Right atrium auricular region (tissue), 2 donors: ENCODE data around the gene CALN1. TPM values are rescaled to one million over a fixed set of nuclear protein-coding genes. Genes with fewer than 3 reads are reported as not detected.

Source experiments
- DNase-seq: peaks from one replicate; pipeline ENCODE4 v3.0.0-alpha.2; 2019; ENCODE audit warnings: low spot score
- H3K27ac ChIP-seq, 2 donors: fragments of 200-600 bp; sonication (generic); 1 replicate in 1 of 2; 2 replicates in 1 of 2; pipeline ENCODE4 v1.5.1; 2016 to 2019
- H3K27me3 ChIP-seq, 2 donors: fragments of 200-600 bp; sonication (generic); one replicate each; pipeline versions ENCODE4 v1.5.1 to v1.6.0; 2017 to 2019
- H3K36me3 ChIP-seq: fragments of 200-600 bp; sonication (generic); one replicate; pipeline ENCODE4 v1.5.1; 2016
- H3K4me1 ChIP-seq, 2 donors: fragments of 200-600 bp; sonication (generic); one replicate each; pipeline versions ENCODE4 v1.5.1 to v1.6.0; 2017 to 2019
- H3K4me3 ChIP-seq, 2 donors: fragments of 200-600 bp; sonication (generic); 1 replicate in 1 of 2; 2 replicates in 1 of 2; pipeline ENCODE4 v1.5.1; 2017 to 2019; ENCODE audit warnings: mild to moderate bottlenecking in 1 of 2, moderate library complexity in 1 of 2
- H3K9me3 ChIP-seq, 2 donors: fragments of 200-600 bp; sonication (generic); one replicate each; pipeline ENCODE4 v1.5.1; 2019
- total RNA-seq, 2 donors: library from RNA; depleted of rRNA; stranded (reverse); fragments of >200 nt; gene quantifications; one replicate each; pipeline ENCODE4 v1.1.0, GENCODE V29; 2016
- TF ChIP-seq, protein P1 (sequence below), 2 donors: fragments of 200-600 bp; sonication (generic); IDR thresholded peaks; one replicate each; pipeline ENCODE4 v1.5.1; 2019; ENCODE audit warnings: antibody characterized with exemption in 2 of 2

The CALN1 gene
- total RNA-seq, 2 donors from 2014 or later = not detected

DNA sequence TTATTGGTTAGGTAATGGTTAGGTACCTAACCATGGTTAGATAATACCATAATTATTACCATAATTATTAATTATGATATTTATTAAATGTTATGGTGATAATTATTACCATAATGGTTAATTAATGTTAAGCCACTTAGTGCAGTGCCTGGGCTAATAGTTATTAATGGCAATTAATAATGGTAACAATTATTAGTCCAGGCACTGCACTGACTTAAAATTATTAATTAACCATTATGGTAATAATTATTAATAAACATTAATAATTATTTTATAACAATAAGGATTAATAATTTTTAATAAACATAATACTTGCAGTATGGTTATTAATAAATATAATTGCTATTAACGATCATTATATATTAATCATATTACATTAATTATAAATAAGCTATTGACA is 604.0 kb downstream of the CALN1 start:
- no peak for DNase-seq
- Histone ChIP-seq H3K36me3 (no peaks in the 10 kb centered on the region), H3K4me1 (no peaks in the 10 kb centered on the region), H3K4me3 (no peak overlapping the region), H3K27me3 (no peaks in the 10 kb centered on the region), H3K9me3 (peaks cover 0 to 14% of the 10 kb centered on the region in 2 donors), H3K27ac (no peak overlapping the region)
- TF ChIP-seq, protein P1, sequence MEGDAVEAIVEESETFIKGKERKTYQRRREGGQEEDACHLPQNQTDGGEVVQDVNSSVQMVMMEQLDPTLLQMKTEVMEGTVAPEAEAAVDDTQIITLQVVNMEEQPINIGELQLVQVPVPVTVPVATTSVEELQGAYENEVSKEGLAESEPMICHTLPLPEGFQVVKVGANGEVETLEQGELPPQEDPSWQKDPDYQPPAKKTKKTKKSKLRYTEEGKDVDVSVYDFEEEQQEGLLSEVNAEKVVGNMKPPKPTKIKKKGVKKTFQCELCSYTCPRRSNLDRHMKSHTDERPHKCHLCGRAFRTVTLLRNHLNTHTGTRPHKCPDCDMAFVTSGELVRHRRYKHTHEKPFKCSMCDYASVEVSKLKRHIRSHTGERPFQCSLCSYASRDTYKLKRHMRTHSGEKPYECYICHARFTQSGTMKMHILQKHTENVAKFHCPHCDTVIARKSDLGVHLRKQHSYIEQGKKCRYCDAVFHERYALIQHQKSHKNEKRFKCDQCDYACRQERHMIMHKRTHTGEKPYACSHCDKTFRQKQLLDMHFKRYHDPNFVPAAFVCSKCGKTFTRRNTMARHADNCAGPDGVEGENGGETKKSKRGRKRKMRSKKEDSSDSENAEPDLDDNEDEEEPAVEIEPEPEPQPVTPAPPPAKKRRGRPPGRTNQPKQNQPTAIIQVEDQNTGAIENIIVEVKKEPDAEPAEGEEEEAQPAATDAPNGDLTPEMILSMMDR (IDR thresholded peaks at IDR 0.05) = no peak

DNA sequence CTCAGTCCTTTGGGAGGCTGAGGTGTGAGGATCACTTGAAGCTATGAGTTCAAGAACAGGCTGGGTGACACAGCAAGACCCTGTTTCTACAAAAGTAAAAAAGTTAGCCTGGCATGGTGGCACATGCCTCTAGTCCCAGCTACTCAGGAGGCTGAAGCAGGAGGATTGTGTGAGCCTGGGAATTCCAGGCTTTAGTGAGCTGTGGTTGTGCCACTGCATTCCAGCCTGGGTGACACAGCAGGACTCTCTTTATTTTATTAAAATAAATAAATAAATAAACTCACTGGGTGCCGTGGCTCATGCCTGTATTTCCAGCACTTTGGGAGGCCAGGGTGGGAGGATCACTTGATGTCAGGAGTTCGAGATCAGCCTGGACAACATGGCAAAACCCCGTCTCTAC is 607.9 kb downstream of the CALN1 start:
- peaks cover 0 to 14% of the 10 kb centered on the region in 2 donors for H3K9me3 ChIP-seq
- no peak overlapping the region for H3K4me3 ChIP-seq
- no peaks in the 10 kb centered on the region for H3K27me3 ChIP-seq
- H3K4me1 ChIP-seq = no peaks in the 10 kb centered on the region
- TF ChIP-seq, protein P1 (IDR thresholded peaks at IDR 0.05) = no peak
- H3K27ac ChIP-seq = no peak overlapping the region
- H3K36me3 ChIP-seq = no peaks in the 10 kb centered on the region
- DNase-seq = no peak

DNA sequence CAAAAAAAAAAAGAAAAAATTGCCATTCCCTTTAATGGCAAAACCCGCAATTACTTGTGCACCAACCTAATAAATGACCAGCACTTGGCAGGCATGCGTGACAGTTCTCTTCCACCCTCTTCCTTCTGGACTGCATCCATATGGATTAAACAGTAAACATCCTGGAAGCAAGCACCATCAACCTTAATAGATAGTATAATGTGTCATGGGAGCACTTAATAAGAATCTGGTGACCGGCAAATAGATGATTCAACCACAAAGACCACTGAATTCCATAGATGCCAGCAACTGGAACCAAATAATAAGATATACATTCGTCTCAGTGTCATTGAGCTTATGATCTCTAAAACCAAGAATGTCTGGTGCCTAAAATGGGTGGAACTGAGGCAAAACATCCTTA is 610.2 kb downstream of the CALN1 start:
- no peak for DNase-seq

DNA sequence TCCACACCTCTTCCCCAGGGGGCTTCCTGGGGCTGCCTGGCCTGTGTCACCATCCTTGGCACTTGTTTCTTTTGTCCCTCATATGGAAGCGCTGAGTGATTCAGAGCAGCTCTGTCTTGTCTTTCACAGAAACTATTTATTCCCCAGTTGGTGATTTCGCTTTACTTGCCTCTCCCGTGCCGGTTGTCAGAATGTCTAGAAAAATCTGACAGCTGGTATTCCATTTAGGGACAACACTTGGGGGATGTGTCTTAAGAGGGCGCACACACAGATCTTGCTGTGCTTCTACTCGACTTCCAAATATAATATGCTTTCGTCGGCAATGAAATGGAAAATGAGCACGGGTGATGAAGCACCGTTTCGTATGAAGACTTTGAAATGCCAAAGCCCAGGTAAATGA is 611.8 kb downstream of the CALN1 start:
- Histone ChIP-seq H3K4me1 (no peaks in the 10 kb centered on the region), H3K9me3 (no peaks in the 10 kb centered on the region), H3K27me3 (no peaks in the 10 kb centered on the region), H3K4me3 (no peak overlapping the region), H3K36me3 (no peaks in the 10 kb centered on the region), H3K27ac (no peak overlapping the region)
- TF ChIP-seq, protein P1 (IDR thresholded peaks at IDR 0.05) = no peak
- no peak for DNase-seq

More for the DNA sequence above, 610.2 kb downstream of the CALN1 start:
- Histone ChIP-seq H3K4me3 (no peak overlapping the region), H3K36me3 (no peaks in the 10 kb centered on the region), H3K27me3 (no peaks in the 10 kb centered on the region), H3K27ac (no peak overlapping the region), H3K9me3 (peaks cover 0 to 5% of the 10 kb centered on the region in 2 donors), H3K4me1 (no peaks in the 10 kb centered on the region)
- TF ChIP-seq, protein P1 (IDR thresholded peaks at IDR 0.05) = no peak

DNA sequence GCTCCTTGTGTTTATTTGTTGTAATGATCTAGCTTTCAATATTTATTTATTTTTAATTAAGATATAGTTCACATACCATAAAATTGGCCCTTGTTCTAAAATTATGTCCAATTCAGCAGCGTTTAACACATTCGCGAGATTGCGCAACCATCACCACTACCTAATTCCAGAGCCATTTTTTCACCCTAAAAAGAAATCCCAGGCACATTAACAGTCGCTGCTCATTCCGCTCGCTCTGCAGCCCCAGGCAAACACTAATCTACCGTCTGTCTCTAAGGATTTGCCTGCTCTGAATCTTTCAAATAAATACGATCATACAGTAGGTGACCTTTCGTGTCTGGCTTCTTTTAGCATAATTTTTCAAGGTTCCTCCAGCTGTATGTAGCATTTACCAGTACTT is 616.7 kb downstream of the CALN1 start:
- TF ChIP-seq, protein P1 (IDR thresholded peaks at IDR 0.05) = no peak
- Histone ChIP-seq H3K27me3 (no peaks in the 10 kb centered on the region), H3K36me3 (no peaks in the 10 kb centered on the region), H3K4me3 (no peak overlapping the region), H3K9me3 (no peaks in the 10 kb centered on the region), H3K27ac (no peak overlapping the region), H3K4me1 (no peaks in the 10 kb centered on the region)
- no peak for DNase-seq

DNA sequence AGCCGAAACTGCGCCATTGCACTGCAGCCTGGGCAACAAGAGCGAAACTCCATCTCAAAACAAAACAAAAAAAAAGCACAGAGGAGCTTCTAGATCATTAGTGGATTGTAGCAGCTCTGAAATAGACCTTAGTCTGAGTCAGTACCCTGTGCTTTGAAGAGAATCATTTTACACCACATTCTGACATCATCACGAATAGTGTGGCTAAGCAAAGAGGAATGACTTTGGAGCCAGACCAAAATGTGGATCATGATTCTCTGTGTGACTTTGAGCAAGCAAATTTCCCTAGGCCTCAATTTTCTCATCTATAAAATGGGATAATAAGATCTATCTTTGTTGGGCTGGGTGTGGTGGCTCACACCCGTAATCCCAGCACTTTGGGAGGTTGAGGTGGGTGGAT is 618.9 kb downstream of the CALN1 start:
- DNase-seq = no peak
- H3K27ac ChIP-seq = no peak overlapping the region
- TF ChIP-seq, protein P1 (IDR thresholded peaks at IDR 0.05) = no peak

More for the DNA sequence above, 618.9 kb downstream of the CALN1 start:
- no peak overlapping the region for H3K4me3 ChIP-seq
- H3K27me3 ChIP-seq = no peaks in the 10 kb centered on the region
- no peaks in the 10 kb centered on the region for H3K9me3 ChIP-seq
- no peaks in the 10 kb centered on the region for H3K36me3 ChIP-seq
- no peaks in the 10 kb centered on the region for H3K4me1 ChIP-seq
